ENCODE results near the gene ZNF557. TPM values are rescaled to one million over a fixed set of nuclear protein-coding genes. Genes with fewer than 3 reads are reported as not detected.

ZNF557 gene
- total RNA-seq, 1 experiment from 2014 or later, result 9.2 TPM

DNA sequence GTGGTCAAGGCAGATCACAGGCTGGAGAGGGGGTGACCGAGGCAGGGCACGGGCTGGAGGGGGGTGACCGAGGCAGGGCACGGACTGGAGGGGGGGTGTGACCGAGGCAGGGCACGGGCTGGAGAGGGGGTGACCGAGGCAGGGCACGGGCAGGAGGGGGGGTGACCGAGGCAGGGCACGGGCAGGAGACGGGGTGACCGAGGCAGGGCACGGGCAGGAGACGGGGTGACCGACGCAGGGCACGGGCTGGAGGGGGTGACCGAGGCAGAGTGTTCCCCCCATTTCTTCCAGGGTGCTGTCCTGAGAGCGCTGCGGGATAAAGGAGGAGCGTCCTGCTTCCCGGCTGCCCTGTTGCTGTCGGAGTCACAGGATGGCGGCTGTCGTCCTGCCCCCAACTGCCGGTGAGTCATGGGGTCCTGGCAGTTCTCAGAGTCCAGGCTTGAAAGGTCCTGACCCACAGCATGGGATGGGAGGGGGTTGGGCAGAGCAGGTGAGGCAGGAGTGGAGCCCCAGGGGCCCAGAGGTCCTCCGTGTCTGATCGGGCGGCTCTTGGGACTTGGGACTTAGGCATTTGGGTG is 5.3 kb downstream of the ZNF557 start:
- no peak for DNase-seq (ENCODE audit: low read depth)

- no peak for DNase-seq (ENCODE audit: low read depth)
Measured at GRCh38 chr19:7076151-7076550, 6.6 kb downstream of the ZNF557 start.

DNA sequence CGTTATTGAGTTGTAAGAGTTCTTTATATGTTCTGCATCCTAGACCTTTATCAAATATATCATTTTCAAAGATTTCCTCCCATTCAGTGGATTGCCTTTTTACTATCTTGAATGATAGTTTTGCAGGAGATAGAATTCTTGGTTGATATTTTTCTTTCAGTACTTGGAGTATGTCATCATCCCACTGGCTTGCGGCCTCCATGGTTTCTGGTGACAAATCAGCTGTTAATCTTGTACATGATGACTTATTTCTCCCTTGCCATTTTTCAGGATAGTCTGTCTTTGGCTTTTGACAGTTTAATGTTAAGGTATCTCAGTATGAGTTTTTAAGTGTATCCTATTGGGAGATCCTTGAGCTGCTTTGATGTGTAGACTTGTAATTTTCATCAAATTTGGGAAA is 8.5 kb downstream of the ZNF557 start:
- no peak for DNase-seq (ENCODE audit: low read depth)

DNA sequence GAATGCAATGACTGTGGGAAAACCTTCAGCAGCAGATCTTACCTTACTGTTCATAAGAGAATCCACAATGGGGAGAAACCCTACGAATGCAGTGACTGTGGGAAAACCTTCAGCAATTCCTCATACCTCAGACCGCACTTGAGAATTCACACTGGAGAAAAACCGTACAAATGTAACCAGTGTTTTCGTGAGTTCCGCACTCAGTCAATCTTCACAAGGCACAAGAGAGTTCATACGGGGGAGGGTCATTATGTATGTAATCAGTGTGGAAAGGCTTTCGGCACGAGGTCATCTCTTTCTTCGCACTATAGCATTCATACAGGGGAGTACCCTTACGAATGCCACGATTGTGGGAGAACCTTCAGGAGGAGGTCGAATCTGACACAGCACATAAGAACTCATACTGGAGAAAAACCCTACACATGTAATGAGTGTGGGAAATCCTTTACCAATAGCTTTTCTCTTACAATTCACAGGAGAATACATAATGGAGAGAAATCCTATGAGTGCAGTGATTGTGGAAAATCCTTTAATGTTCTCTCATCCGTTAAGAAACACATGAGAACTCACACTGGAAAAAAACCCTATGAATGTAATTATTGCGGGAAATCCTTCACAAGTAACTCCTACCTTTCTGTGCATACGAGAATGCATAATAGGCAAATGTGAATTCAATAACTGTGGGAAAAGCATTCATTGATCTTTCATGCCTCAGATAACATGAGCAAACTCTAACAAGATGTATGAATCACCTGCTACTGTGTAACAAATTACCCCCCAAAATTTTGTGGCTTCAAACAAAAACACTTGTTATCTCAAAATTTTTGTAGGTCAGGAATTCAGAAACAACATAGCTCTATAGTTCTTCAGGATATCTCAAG is 13.8 kb downstream of the ZNF557 start:
- no peak for DNase-seq (ENCODE audit: low read depth)

- no peak for DNase-seq (ENCODE audit: low read depth)
Measured at GRCh38 chr19:7088999-7089398, 19.5 kb downstream of the ZNF557 start.

GRCh38 chr19:7098096-7098495 is 28.6 kb downstream of the ZNF557 start:
- DNase-seq (ENCODE audit: low read depth), result no peak

GRCh38 chr19:7098701-7099596 is 29.4 kb downstream of the ZNF557 start:
- DNase-seq (ENCODE audit: low read depth), result peak; percentile 97

- no peak for DNase-seq (ENCODE audit: low read depth)
Measured at GRCh38 chr19:7099597-7099921, 30.1 kb downstream of the ZNF557 start.

DNA sequence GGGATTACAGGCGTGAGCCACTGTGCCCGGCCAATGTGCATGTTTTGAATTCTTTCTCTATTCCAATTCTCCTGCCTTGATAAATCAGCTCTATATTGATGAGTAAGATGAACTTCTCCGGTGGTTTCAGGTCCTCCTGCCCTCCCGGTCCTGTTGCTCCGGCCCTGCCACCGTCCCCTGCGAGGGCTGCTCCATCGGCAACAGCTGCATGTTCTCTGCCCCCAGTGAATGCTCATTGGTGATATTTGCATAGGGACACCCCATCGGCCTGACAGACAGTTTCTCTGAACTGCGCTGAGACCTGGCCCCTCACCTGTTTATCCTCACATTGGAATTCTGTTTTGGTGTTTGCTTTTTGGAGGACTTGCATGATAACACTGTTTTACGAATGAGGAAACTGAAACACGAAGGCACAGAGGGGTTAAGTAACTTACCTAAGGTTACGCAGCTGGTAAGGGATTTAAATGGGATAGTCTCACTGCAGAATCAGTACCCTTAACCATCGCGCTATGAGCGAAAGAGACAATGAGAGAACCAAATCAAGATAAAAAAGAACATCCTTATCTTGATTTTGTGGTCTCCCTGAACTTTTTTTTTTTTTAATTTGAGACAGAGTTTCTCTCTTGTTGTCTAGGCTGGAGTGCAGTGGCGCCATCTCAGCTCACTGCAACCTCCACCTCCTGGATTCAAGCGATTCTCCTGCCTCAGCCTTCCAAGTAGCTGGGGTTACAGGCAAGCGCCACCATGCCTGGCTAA is 32.2 kb downstream of the ZNF557 start:
- no peak for DNase-seq (ENCODE audit: low read depth)

DNA sequence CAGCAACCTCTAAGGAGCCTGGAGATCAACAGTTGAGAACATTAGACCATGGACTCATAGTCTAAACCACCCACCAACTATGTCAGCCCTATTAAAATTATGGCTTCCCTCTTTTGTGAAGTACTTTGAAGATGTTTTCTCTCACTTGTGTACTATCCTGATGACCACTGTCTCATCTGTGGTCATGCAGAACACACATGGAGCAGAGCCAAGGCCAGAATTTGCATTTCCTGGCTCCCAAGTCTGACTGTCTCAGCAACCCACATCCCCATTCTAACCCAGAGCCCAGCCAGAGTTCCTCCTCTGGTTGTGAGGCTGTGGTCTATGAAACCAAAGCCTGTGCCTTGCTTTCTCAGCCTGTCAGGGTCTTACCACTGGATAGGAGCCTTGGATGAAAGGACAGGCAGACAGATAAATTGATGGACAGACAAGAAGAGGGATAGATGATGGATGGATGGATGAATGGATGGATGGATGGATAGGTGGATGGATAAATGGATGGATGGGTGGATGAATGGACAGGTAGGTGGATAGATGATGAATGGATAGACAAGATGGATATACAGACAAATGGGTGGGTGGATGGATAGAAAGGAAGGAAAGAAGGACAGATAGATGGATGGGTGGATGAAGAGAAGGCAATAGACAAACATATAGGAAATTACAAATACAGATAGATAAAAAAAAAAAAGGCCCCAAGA is 35.4 kb downstream of the ZNF557 start:
- DNase-seq (ENCODE audit: low read depth), result no peak

- DNase-seq (ENCODE audit: low read depth), result no peak
Measured at GRCh38 chr19:7106711-7107657, 37.5 kb downstream of the ZNF557 start.

- no peak for DNase-seq (ENCODE audit: low read depth)
Measured at GRCh38 chr19:7109678-7110289, 40.3 kb downstream of the ZNF557 start.

GRCh38 chr19:7112675-7113074 is 43.2 kb downstream of the ZNF557 start:
- no peak for DNase-seq (ENCODE audit: low read depth)

GRCh38 chr19:7113233-7113632 is 43.7 kb downstream of the ZNF557 start:
- DNase-seq (ENCODE audit: low read depth), result no peak

DNA sequence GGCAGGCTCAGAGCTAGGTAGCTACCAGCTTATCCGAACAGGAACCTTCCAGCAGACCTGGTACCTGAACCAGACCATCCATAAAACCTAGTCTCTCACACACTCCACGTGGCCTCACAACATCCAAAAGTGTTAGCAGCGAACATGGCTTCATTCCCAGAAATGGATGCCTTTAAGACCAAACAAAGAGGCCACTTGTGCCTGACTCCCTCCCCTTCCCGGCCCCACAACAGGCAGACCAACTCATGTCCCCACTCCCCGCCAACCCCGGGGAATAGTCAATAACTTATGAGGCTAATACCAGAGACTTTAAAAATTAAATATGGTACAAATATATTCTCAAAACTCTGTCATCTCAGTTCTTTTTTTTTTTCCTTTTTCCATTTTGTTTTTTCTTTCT is 46.2 kb downstream of the ZNF557 start:
- no peak for DNase-seq (ENCODE audit: low read depth)

- no peak for DNase-seq (ENCODE audit: low read depth)
Measured at GRCh38 chr19:7117248-7117647, 47.7 kb downstream of the ZNF557 start.

DNA sequence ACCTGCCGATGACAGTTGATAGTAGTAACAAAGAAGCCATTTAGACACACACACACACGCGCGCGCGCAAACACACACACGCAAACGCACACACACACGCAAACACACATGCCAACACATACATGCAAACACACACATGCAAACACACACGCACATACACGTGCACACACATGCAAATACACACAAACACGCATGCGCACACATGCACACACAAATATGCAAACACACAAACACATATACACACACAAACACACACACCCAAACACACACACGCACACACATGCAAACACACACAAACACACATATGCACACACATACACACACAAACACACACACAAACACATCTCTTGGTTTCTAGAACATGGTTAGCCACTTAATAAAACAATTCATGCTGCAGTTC is 50.1 kb downstream of the ZNF557 start:
- no peak for DNase-seq (ENCODE audit: low read depth)

- DNase-seq (ENCODE audit: low read depth), result no peak
Measured at GRCh38 chr19:7120499-7120898, 51.0 kb downstream of the ZNF557 start.

DNA sequence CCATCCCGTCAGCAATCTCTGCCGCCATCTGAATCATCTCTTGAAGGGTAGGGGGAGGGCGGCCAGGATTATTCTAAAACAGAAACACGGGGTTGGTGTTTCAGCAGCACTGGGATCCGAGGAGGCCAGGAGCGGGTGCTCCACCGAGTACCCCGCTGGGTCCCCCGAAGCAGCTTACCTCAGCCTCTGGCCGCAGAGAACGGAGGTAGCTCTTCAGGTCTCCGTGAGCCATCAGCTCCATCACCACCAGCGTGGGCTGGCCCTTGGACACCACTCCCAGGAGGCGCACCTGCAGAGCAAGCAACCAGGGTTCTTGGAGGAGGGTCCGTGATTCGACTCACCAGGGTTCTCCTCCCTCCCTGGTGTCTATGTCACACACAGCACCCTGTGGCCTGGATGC is 53.2 kb downstream of the ZNF557 start:
- DNase-seq (ENCODE audit: low read depth), result no peak

- no peak for DNase-seq (ENCODE audit: low read depth)
Measured at GRCh38 chr19:7124782-7125181, 55.3 kb downstream of the ZNF557 start.

Data from Daoy (cell line).